Activated CD8-positive, alpha-beta T cell treated with anti-CD3 and anti-CD28 coated beads for 36 hours (primary cell): ENCODE measurements around the gene EIF4EBP3. TPM values are rescaled to one million over a fixed set of nuclear protein-coding genes. Genes with fewer than 3 reads are reported as not detected.

Source experiments
- ATAC-seq: fragments of 200-7000 bp; cut with Tn5 transposase; one replicate; pipeline ENCODE4 v1.10.0; 2021; ENCODE audit warnings: mild to moderate bottlenecking, moderate library complexity
- CTCF ChIA-PET: fragments of 350-600 bp; sonication (Branson Sonifier 250); formaldehyde crosslinking; loops from one replicate; lab custom pipeline; 2021; ENCODE audit warnings: antibody characterized with exemption; lab: Charles Lee
- POLR2A ChIA-PET: fragments of 350-600 bp; sonication (Branson Sonifier 250); formaldehyde crosslinking; loops from one replicate; lab custom pipeline; 2021; ENCODE audit warnings: antibody characterized with exemption; lab: Charles Lee
- DNase-seq: peaks from one replicate; pipeline ENCODE4 v3.0.0-alpha.2; 2020
- H3K27ac Mint-ChIP-seq: one replicate; pipeline ENCODE4 v1.8.0; 2021; ENCODE audit warnings: mild to moderate bottlenecking, mixed read lengths
- H3K27me3 Mint-ChIP-seq: one replicate; pipeline ENCODE4 v1.8.0; 2021; ENCODE audit warnings: mixed read lengths
- H3K36me3 Mint-ChIP-seq: one replicate; pipeline ENCODE4 v1.8.0; 2021; ENCODE audit warnings: low read depth, mixed read lengths
- H3K4me1 Mint-ChIP-seq: one replicate; pipeline ENCODE4 v1.8.0; 2021; ENCODE audit warnings: low read depth, mixed read lengths
- H3K4me3 Mint-ChIP-seq: one replicate; pipeline ENCODE4 v1.8.0; 2021; ENCODE audit warnings: mild to moderate bottlenecking, moderate library complexity, mixed read lengths
- H3K9me3 Mint-ChIP-seq: one replicate; pipeline ENCODE4 v1.8.0; 2021; ENCODE audit warnings: mixed read lengths
- CTCF ChIP-seq: fragments of 200-600 bp; IDR thresholded peaks from one replicate; pipeline ENCODE4 v1.8.0; 2022; ENCODE audit warnings: antibody characterized with exemption, mild to moderate bottlenecking
- intact Hi-C: fragments of 100-400 bp; cut with micrococcal nuclease; formaldehyde crosslinking; loops from one replicate; pipeline ENCODE4 v1.10.0; 2022
- total RNA-seq, 2 experiments: library from RNA; stranded (reverse); gene quantifications; one replicate each; pipeline ENCODE4 v1.2.3, GENCODE V29; 2021

EIF4EBP3 gene
- total RNA-seq, 2 experiments from 2014 or later: 19.6 to 20.3 TPM

GRCh38 chr5:140563596-140563995 is 16.1 kb downstream of the EIF4EBP3 start:
- TF ChIP-seq CTCF: no peak
- H3K4me3 Mint-ChIP-seq: peak overlapping the region; percentile 88
- ATAC-seq: no peak
- no peaks in the 10 kb centered on the region for H3K9me3 Mint-ChIP-seq
- peaks cover 28% of the 10 kb centered on the region for H3K36me3 Mint-ChIP-seq
- H3K27me3 Mint-ChIP-seq: no peaks in the 10 kb centered on the region
- CTCF ChIA-PET: interaction anchor here (0.9 to 1.5 kb wide), 2 partner anchors 11 to 13 kb away, joined by 3 to 5 read pairs; no protein-coding TSS in a partner anchor
- H3K4me1 Mint-ChIP-seq: peaks cover 45% of the 10 kb centered on the region
- peak overlapping the region; percentile 90 for H3K27ac Mint-ChIP-seq
- intact Hi-C loops: loop anchor here (10.0 kb wide), 1 partner anchor 141 kb away; the partner anchor contains the start of gene ZMAT2
- DNase-seq: peak; percentile 25
- POLR2A ChIA-PET: interaction anchor here (0.7 to 5.9 kb wide), 6 partner anchors 10 to 161 kb away, joined by 3 to 38 read pairs (median 4); partner anchors contain the start of genes EIF4EBP3, IK and NDUFA2

GRCh38 chr5:140564196-140565023 is 16.9 kb downstream of the EIF4EBP3 start, which contains the start of the genes APBB3 and SLC35A4:
Gene APBB3 (minus strand): TSS chr5:140564598. CDS start chr5:140564245, 353 bp downstream.
Gene SLC35A4 (plus strand): TSS chr5:140564828. CDS start chr5:140567170, 2,342 bp downstream.
- no peak for TF ChIP-seq CTCF
- H3K27me3 Mint-ChIP-seq: no peaks in the 10 kb centered on the region
- H3K27ac Mint-ChIP-seq: peak within 1 kb of the TSS; percentile 90
- peaks cover 30% of the 10 kb centered on the region for H3K36me3 Mint-ChIP-seq
- CTCF ChIA-PET: interaction anchor here (1.0 to 2.6 kb wide), 4 partner anchors 13 to 74 kb away, joined by 3 to 12 read pairs (median 6); partner anchors contain the start of gene EIF4EBP3
- DNase-seq (peak; percentile 97), ATAC-seq (peak; percentile 95)
- H3K4me1 Mint-ChIP-seq: peaks cover 54% of the 10 kb centered on the region
- H3K4me3 Mint-ChIP-seq: peak within 1 kb of the TSS; percentile 88
- H3K9me3 Mint-ChIP-seq: no peaks in the 10 kb centered on the region
- intact Hi-C loops: loop anchor here (10.0 kb wide), 1 partner anchor 140 kb away; the partner anchor contains the start of gene ZMAT2
- POLR2A ChIA-PET: interaction anchor here (0.6 to 5.9 kb wide), 10 partner anchors 10 to 162 kb away, joined by 3 to 38 read pairs (median 3); partner anchors contain the start of genes EIF4EBP3, IK and NDUFA2

- intact Hi-C loops: loop anchor here (10.0 kb wide), 1 partner anchor 140 kb away; the partner anchor contains the start of gene ZMAT2
- no peak for DNase-seq
- Mint-ChIP-seq H3K4me1 (peaks cover 56% of the 10 kb centered on the region), H3K9me3 (no peaks in the 10 kb centered on the region), H3K27ac (peak overlapping the region; percentile 89), H3K27me3 (no peaks in the 10 kb centered on the region), H3K4me3 (peak overlapping the region; percentile 88), H3K36me3 (peaks cover 30% of the 10 kb centered on the region)
- ChIA-PET CTCF (interaction anchor here (1.0 to 2.6 kb wide), 4 partner anchors 17 to 192 kb away, joined by 3 to 12 read pairs (median 6); partner anchors contain the start of gene EIF4EBP3), POLR2A (interaction anchor here (0.6 to 5.9 kb wide), 7 partner anchors 8 to 82 kb away, joined by 3 to 38 read pairs (median 3); partner anchors contain the start of genes EIF4EBP3, IK and NDUFA2)
- ATAC-seq: no peak
- TF ChIP-seq CTCF: no peak
Measured at GRCh38 chr5:140565024-140565779, 17.7 kb downstream of the EIF4EBP3 start.

- ATAC-seq (no peak), DNase-seq (no peak)
- CTCF ChIA-PET: interaction anchor here (1.0 to 2.6 kb wide), 4 partner anchors 18 to 193 kb away, joined by 3 to 12 read pairs (median 6); partner anchors contain the start of gene EIF4EBP3
- Mint-ChIP-seq H3K4me3 (peak overlapping the region; percentile 88), H3K27me3 (no peaks in the 10 kb centered on the region), H3K9me3 (no peaks in the 10 kb centered on the region), H3K36me3 (peaks cover 32% of the 10 kb centered on the region), H3K27ac (peak overlapping the region; percentile 89), H3K4me1 (peaks cover 58% of the 10 kb centered on the region)
- TF ChIP-seq CTCF: no peak
- intact Hi-C loops: loop anchor here (10.0 kb wide), 1 partner anchor 139 kb away; the partner anchor contains the start of gene ZMAT2
- POLR2A ChIA-PET: interaction anchor here (0.8 to 5.9 kb wide), 6 partner anchors 18 to 125 kb away, joined by 3 to 38 read pairs (median 4); partner anchors contain the start of genes EIF4EBP3, HARS1, HARS2 and IK
Measured at GRCh38 chr5:140565780-140566095, 18.3 kb downstream of the EIF4EBP3 start.
